Occipital lobe (tissue), 2 donors: ENCODE measurements around the gene ATG5. TPM values are rescaled to one million over a fixed set of nuclear protein-coding genes. Genes with fewer than 3 reads are reported as not detected.
A peak's percentile ranks its signal among the peaks of the same experiment; 100 is the strongest.

Source experiments
- DNase-seq: peaks from one replicate; lab custom pipeline; 2025; lab: John Stamatoyannopoulos, UW
- total RNA-seq: library from RNA; depleted of rRNA; stranded (reverse); fragments of >200 nt; gene quantifications from one replicate; pipeline ENCODE4 v1.2.3, GENCODE V29; 2014

ATG5 gene
- total RNA-seq, 1 donor from 2014 or later, result 76.1 TPM

DNA sequence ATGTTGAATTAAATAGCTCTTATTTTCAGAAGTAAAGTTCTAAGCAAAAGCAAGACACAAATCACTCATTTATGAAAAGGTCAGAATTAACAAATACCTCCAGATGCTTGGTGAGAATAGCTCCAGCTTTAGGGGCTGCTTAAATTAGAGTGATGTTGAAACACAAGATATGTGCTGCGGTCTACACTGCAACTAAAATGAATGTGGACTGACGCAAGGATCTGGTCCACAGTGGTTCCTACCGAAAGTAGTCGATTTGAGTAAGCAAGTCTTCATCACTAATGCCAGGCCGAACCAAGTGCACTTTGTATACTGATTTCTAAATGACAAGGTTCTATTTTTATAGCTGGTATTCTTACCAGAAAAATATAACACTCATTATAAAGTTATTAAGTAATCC is 143.1 kb downstream of the ATG5 start:
- no peak for DNase-seq

DNA sequence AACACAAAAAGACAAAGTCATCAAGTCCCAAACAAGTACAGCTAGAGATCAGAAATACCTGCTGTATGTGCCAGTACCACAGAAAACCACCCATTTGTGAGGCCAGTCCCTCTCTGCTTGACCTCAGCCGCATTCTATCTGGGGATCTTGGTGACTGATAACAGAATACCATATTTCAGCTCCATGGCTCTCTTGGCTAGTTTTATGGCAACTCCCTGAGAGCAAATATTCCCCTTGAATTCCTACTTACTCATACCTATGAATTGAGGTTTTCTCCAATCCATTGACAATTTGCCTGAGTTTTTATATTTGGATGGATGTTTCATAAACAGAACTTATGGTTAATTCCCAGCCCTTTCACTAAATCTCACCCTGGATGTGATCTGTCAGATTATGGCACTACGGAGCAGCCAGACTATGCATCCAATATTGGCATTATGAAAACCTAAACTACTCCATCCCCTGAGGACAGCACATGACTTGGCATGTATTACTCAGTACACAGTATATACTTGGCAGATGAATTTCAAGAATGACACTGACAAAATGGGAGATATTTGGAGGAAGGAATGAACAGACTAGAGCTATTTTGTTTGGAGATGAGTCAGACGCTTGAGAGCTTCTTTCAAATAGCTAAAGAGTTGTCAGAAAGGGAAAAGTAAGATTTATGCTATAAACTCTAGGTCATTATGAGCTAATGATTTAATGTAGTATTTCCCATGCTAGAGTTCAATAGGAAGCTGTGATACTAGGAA is 143.7 kb downstream of the ATG5 start:
- no peak for DNase-seq

DNA sequence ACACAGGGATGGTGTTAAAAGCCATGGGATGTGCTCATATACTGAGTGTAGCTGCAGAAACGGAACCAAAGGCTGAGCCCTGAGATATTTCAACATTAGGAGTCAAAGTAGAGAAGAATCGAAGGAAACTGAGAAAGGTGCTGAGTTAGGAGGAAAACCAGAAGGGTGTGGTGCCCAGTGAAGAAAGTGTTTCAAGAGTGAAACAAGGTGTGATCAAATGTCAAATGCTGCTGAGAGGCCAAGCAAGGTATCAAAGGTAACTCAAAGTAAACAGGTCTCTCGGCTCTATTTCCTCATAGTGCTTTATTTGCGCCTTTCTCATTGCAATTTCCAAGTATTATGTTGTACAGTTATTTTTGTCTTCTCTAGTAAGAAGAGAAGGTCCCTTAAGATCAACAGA is 145.4 kb downstream of the ATG5 start:
- DNase-seq, result no peak

DNA sequence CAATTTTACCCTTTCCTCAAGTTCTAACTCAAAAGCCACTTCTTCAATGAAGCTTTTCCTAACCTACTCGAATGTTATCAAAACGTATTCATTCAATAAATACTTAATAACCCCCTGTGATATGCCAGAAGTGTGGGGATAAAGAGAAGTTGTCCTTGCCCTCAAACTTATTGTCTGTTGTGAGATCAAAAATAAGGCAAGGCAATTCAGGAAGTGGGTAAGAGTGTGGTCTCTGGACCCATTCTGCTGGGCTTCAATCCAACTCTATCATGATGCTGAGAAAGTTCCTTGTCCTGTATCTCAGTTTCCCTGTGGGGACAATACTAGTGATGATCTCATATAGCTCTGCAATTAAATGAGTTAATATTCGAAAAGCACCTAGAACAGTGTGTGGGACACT is 146.7 kb downstream of the ATG5 start:
- DNase-seq, result no peak

GRCh38 chr6:106177786-106178185 is 147.8 kb downstream of the ATG5 start:
- no peak for DNase-seq

DNA sequence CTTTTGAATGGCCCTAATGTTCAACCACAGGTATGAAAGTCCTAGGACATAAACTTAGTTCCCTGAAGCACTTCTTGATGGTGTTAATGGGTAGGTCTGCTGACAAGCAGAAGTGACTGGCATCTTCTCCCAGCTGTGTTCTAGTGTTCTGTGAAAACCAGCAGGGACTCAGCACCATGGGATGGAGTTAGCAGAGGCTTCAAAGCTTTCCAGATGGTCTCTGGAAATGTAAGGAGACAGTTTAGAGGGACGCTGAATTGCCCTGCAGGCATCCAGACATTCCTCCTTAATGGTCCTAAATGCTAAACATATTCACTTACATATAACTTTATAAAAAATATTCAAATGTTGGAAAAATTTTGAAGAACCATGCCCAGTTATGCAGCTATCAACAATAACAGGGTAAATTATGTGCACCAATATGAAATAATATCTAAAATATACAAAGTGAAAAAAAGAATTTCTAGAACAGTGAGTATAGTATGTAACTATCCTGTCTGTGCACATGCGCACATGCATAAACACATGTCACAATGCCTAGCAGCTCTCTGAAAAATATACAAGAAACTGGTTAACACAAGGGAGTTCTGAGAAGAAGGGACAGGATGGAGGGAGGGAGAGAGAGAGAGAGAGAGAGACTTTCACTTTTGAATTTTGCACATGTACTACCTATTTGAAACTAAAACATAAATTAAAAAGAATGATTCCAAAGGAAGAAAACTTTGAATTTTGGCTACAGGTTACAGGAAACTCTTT is 152.3 kb downstream of the ATG5 start:
- DNase-seq, result no peak

DNA sequence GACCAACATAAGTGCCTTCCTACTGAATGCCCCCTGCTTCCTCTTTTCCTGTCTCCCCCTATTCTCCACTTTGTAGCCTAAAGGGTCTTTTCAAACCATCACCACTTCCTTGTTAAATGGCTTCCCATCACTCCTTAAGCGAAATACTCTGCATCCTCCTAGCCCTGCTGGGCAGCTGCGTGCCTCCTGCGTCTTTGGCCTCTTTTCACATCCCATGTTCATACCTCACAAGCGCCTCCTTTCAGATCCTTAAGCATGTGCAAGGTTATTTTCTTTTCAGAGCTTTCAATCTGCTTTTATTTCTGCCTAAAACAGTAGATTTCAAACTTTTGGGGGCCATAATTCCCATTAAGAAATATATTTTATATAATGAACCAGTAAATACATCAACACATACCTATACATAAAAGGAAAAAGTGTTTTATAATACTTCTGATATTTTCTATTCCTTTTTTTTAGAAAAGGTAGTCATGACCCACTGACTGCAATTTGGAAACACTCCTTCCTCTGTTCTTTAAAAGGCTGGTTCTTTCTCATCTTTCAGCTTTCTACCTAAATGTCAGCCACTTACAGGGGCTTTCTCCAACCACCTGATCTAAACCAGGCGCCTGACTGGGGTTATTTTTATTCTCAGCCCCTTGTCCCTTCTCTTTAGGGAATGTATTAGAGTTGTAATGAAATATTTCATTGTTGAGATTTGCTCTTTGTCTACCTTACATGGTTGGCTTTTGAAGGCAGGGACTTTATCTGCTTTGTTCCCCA is 155.3 kb downstream of the ATG5 start:
- DNase-seq, result no peak

GRCh38 chr6:106169517-106169916 is 156.0 kb downstream of the ATG5 start:
- no peak for DNase-seq

- no peak for DNase-seq
Observed at GRCh38 chr6:106168097-106168888, 157.3 kb downstream of the ATG5 start.

DNA sequence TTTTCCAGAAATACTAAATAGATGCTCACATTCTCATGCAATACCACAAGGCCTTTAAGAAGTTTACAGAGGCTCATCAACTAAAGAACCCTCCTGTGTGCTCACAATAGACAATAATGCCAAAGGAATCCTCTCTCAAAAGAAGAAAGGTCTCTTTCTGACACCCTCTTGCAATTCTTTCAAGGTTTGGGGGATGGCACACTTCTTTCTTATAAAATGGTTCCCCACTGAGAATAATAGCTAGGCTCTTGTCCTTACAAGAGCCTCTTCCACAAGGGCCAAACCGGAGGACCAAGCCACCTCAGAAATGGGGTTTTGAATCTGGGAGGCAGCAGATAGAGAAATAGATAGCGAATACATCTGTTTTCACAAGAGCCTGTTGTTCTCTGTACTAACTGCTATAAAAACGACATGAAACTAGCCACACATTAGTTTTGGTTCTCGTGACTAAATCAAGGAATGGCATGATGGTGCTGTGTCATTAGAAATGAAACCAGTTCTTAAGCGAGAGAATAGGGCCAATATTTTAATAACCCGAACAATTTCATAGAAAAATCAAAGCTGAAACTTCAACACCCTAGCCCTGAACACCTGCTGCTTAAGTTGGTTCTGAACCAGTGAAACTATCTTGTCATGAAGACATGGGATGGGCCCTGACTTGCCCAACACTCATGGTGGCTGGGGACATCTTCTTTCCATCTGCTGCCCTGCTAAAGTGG is 158.3 kb downstream of the ATG5 start:
- no peak for DNase-seq

DNA sequence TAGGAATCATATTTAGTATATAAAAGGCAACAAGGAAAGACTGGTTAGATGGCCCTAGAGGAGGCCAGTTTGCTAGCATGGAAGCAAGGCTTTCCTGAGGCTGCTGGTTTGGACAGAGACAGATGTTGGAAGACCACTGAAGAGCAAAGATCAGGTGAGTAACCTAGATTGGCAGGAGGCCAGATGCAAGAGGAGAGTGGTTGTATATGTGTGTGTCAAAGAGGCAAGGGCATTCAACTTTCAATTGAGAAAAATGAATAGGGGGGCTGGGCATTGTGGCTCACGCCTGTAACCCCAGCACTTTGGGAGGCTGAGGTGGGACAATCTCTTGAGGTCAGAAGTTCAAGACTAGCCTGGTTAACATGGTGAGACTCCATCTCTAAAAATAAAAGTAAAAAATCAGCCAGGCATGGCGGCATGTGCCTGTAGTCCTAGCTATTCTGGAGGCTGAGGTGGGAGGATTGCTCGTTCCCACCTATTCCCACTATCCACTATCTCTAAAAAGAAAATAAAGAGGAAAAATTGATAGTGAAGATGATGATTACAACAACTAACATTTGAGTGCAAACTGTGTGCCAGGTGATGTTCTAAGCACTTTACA is 159.6 kb downstream of the ATG5 start:
- no peak for DNase-seq

GRCh38 chr6:106163966-106164877 is 161.3 kb downstream of the ATG5 start:
- no peak for DNase-seq

DNA sequence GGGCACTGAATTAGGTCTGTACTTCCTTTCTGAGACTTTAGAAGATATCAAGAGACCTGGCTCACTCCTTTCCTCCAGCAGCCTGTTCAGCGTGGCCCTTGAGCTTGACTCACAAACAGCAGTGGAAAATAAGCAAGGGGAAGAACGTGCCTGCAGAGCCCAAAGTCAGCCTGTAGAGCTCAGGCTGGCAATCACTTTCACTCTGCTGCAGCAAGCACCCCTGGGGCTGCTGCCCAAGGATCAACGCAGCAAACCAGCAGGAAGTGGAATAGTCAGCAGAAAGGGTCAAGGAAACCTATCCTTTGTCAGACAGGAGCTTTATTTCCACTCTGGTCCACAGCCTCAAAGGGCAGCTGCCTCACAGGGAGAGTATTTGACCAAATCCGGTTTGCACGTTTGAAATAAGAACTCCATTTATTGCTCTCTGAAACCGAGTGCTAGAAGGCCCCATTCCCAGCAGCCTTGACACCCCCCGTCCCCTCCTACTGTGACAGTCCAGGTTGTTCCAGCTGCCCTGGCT is 162.1 kb downstream of the ATG5 start:
- peak; percentile 2 for DNase-seq

GRCh38 chr6:106162921-106163320 is 162.6 kb downstream of the ATG5 start:
- DNase-seq, result no peak

- no peak for DNase-seq
Observed at GRCh38 chr6:106161893-106162292, 163.7 kb downstream of the ATG5 start.

DNA sequence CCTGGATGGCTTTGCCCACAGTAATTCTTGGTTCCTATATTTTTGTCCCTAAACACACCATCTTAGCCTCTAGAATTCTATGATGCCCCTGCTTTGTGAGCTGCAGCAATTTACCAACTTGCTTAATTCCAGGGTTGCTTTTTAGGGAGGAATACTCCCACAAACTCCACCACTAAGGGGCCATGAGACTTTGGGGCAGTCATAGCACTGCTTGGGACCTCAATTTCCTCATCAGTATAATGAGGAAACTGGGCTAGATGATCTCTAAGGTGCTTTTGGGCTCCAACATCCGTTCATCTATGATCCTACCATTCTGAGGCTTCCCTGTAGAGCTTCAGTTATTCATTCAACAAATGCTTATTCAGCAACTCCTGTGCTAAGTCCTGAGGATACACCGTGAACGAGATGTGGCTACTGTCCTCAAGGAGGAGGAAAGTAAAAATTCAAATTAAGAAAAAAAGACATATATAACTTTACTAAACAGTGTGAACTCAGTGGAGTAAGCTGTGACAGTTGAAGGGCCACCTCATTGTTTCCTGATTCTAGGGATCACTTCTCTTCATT is 164.2 kb downstream of the ATG5 start:
- DNase-seq, result no peak

- no peak for DNase-seq
Observed at GRCh38 chr6:106160189-106160588, 165.4 kb downstream of the ATG5 start.

GRCh38 chr6:106159531-106159940 is 166.0 kb downstream of the ATG5 start:
- no peak for DNase-seq

DNA sequence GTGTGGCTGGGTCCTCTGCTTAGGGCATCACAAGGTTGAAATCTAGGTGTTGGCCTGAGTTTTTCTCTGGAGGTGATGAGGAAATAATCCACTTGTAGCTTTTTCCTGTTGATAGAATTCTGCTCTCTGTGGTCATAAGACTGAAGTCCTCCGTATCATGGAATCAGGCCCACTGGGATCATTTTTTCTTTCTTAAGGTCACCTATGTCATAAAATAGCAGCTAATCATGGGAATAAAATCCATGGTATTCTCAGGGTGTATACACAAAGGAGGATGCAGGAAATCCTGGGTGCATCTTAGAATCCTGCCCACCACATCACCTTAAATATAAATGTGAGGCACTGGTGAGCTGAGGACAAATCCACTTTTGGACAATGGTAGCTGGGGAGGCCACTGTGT is 166.7 kb downstream of the ATG5 start:
- no peak for DNase-seq
